ENCODE data around the gene KIAA0825.

KIAA0825 gene

DNA sequence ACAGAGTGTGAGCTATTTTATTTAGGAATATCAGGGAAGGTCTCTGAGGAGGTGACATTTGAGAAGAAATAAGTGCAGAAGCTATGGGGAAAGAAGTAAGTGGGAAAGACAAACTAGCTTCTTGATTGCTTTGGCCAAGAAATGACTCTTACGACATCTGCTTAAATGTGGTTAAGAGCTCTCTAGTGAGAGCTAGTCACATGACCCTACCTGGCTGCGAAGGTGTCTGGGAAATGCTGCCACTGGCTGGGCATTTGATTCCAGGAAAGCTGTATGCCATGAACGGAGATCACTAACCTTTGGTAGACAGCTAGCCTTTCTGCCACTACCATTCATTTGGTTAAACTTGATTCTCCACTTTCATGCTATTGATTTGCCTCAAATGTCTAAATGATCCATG lies 80.1 kb downstream of the KIAA0825 start:
- H3K27me3 ChIP-seq (ENCODE audit: control insufficient read depth, insufficient read depth, low read length), result no peaks in the 10 kb centered on the region
- H2AFZ ChIP-seq, result no peak overlapping the region
- H3K27ac ChIP-seq, result no peak overlapping the region
- H3K36me3 ChIP-seq (ENCODE audit: control insufficient read depth, insufficient read depth, low read length), result no peaks in the 10 kb centered on the region
- no peaks in the 10 kb centered on the region for H3K79me2 ChIP-seq
- no peak overlapping the region for H3K4me3 ChIP-seq (ENCODE audit: low read depth, low read length)
- no peak overlapping the region for H3K4me2 ChIP-seq (ENCODE audit: low read length)
- H3K9ac ChIP-seq, result no peak overlapping the region
- TF ChIP-seq, protein P1, sequence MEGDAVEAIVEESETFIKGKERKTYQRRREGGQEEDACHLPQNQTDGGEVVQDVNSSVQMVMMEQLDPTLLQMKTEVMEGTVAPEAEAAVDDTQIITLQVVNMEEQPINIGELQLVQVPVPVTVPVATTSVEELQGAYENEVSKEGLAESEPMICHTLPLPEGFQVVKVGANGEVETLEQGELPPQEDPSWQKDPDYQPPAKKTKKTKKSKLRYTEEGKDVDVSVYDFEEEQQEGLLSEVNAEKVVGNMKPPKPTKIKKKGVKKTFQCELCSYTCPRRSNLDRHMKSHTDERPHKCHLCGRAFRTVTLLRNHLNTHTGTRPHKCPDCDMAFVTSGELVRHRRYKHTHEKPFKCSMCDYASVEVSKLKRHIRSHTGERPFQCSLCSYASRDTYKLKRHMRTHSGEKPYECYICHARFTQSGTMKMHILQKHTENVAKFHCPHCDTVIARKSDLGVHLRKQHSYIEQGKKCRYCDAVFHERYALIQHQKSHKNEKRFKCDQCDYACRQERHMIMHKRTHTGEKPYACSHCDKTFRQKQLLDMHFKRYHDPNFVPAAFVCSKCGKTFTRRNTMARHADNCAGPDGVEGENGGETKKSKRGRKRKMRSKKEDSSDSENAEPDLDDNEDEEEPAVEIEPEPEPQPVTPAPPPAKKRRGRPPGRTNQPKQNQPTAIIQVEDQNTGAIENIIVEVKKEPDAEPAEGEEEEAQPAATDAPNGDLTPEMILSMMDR (IDR thresholded peaks at IDR 0.05), result no peak
- H3K9me3 ChIP-seq (ENCODE audit: control insufficient read depth, low read length), result no peaks in the 10 kb centered on the region
- no peaks in the 10 kb centered on the region for H3K4me1 ChIP-seq

DNA sequence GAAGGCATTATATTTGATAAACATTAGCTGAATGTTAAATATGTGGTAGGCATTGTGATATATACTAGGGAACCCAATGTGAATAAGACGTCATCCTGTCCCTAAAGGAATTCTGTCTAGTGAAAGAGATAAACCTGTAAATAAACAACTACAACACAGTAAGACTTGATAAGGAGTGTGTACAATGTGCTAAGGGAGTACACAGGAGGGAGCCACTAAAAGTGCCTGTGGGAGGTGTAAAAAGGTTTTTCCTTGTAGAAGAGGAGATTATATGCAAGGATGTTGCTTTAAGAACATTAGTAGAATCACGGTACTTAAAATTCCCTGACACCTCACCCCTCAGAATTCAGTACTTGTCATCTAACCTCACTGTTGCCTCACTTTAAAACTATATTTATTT lies 91.7 kb downstream of the KIAA0825 start:
- Histone ChIP-seq H3K9me3 (ENCODE audit: control insufficient read depth, low read length) (no peaks in the 10 kb centered on the region), H2AFZ (no peak overlapping the region), H3K36me3 (ENCODE audit: control insufficient read depth, insufficient read depth, low read length) (no peaks in the 10 kb centered on the region), H3K79me2 (no peaks in the 10 kb centered on the region), H3K4me2 (ENCODE audit: low read length) (no peak overlapping the region), H3K4me1 (no peaks in the 10 kb centered on the region), H3K9ac (no peak overlapping the region), H3K27me3 (ENCODE audit: control insufficient read depth, insufficient read depth, low read length) (no peaks in the 10 kb centered on the region), H3K27ac (no peak overlapping the region), H3K4me3 (ENCODE audit: low read depth, low read length) (no peak overlapping the region)
- TF ChIP-seq, protein P1 (IDR thresholded peaks at IDR 0.05), result no peak

DNA sequence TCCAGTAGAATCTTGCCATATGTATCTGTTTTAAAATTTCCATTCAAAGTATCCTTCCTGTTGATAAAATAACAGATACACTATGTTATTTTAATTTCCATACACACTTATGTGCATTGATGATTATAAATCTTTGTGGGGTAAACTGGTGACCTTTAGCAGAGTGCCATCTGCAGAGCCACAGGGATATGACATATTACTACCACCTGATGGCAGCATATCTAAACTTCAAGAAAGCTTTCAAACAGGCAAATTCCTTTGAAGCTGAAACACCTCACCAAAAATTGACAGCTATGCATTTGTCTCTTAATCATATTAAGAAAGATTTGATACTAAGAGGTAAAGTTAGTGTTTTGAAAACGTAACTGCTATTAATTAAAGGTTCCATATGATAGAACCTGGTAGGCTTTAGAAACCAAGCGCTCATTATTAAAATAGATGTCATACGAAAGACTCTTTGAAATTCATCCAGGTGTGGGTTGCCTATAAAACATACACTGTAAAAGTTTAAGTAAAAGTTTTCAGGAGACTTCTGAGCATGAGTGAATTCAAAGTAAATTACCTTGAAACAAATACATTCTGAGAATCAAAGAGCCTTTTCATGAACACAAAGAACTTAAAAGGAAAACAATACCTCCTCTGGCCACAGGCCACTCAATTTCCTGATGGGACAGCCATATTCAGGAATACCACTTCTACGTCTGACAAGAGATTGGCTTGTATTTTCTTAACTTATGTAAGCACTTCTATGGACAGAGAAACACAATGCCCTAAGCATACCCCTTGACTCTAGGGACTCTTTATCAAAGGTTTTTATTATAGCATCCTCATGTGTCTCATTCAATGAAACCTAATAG lies 93.3 kb downstream of the KIAA0825 start:
- no peak overlapping the region for H2AFZ ChIP-seq
- no peaks in the 10 kb centered on the region for H3K4me1 ChIP-seq
- TF ChIP-seq, protein P1 (IDR thresholded peaks at IDR 0.05), result peak; percentile 55
- H3K9ac ChIP-seq, result no peak overlapping the region
- no peaks in the 10 kb centered on the region for H3K79me2 ChIP-seq
- H3K27ac ChIP-seq, result no peak overlapping the region
- no peak overlapping the region for H3K4me2 ChIP-seq (ENCODE audit: low read length)
- no peak overlapping the region for H3K4me3 ChIP-seq (ENCODE audit: low read depth, low read length)
- H3K27me3 ChIP-seq (ENCODE audit: control insufficient read depth, insufficient read depth, low read length), result no peaks in the 10 kb centered on the region
- no peaks in the 10 kb centered on the region for H3K36me3 ChIP-seq (ENCODE audit: control insufficient read depth, insufficient read depth, low read length)
- no peaks in the 10 kb centered on the region for H3K9me3 ChIP-seq (ENCODE audit: control insufficient read depth, low read length)

DNA sequence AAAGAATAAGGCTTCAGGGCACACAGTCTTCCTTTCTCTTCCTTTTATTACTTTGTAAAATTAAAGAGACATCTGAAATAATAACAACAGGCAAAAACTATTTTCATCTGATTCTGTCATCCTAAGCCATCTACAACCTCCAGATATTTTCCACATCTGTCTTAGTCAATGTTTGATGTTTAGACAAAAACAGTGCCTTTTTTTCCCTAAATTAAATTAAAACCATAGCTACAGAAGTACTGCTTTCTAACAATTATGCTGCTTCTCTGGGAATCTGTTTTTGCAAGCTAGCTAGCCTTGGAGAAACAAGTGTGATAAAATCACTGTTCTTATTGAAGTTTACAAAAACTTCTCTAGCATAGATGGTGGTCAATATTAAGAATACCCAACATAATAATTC lies 95.4 kb downstream of the KIAA0825 start:
- Histone ChIP-seq H3K36me3 (ENCODE audit: control insufficient read depth, insufficient read depth, low read length) (no peaks in the 10 kb centered on the region), H3K79me2 (no peaks in the 10 kb centered on the region), H3K4me1 (no peaks in the 10 kb centered on the region), H2AFZ (no peak overlapping the region), H3K9me3 (ENCODE audit: control insufficient read depth, low read length) (no peaks in the 10 kb centered on the region), H3K27me3 (ENCODE audit: control insufficient read depth, insufficient read depth, low read length) (no peaks in the 10 kb centered on the region), H3K9ac (no peak overlapping the region), H3K4me2 (ENCODE audit: low read length) (no peak overlapping the region), H3K27ac (no peak overlapping the region), H3K4me3 (ENCODE audit: low read depth, low read length) (no peak overlapping the region)
- TF ChIP-seq, protein P1 (IDR thresholded peaks at IDR 0.05), result no peak

DNA sequence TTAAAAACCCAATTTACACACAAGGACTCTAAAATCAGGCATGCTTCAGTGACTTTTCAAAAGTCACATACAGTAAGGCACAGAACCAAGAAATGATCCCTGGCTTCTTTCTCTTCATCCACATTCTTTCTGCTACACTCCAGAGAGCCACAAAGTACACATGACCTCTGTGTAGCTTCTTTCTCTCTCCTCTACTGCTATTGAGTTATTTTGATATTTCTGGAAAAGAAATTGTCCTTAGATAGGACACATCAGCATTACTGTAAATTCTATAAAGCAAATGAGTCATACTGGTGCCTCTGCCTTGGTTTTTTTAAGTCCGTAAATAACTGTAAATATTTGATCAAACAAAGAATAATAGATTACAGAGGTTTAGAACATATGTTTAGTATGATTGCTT lies 96.3 kb downstream of the KIAA0825 start:
- H3K4me2 ChIP-seq (ENCODE audit: low read length), result no peak overlapping the region

More for the DNA sequence above, 96.3 kb downstream of the KIAA0825 start:
- Histone ChIP-seq H3K4me1 (no peaks in the 10 kb centered on the region), H3K4me3 (ENCODE audit: low read depth, low read length) (no peak overlapping the region), H3K79me2 (no peaks in the 10 kb centered on the region), H3K27me3 (ENCODE audit: control insufficient read depth, insufficient read depth, low read length) (no peaks in the 10 kb centered on the region), H3K9me3 (ENCODE audit: control insufficient read depth, low read length) (no peaks in the 10 kb centered on the region), H2AFZ (no peak overlapping the region), H3K27ac (no peak overlapping the region), H3K36me3 (ENCODE audit: control insufficient read depth, insufficient read depth, low read length) (no peaks in the 10 kb centered on the region), H3K9ac (no peak overlapping the region)
- TF ChIP-seq, protein P1 (IDR thresholded peaks at IDR 0.05), result no peak
